ENCODE data around the gene SDK1. TPM values are rescaled to one million over a fixed set of nuclear protein-coding genes. Genes with fewer than 3 reads are reported as not detected.

Gene SDK1
- total RNA-seq, 4 donors from 2014 or later, result 2.0 to 9.3 (median 3.8) TPM

DNA sequence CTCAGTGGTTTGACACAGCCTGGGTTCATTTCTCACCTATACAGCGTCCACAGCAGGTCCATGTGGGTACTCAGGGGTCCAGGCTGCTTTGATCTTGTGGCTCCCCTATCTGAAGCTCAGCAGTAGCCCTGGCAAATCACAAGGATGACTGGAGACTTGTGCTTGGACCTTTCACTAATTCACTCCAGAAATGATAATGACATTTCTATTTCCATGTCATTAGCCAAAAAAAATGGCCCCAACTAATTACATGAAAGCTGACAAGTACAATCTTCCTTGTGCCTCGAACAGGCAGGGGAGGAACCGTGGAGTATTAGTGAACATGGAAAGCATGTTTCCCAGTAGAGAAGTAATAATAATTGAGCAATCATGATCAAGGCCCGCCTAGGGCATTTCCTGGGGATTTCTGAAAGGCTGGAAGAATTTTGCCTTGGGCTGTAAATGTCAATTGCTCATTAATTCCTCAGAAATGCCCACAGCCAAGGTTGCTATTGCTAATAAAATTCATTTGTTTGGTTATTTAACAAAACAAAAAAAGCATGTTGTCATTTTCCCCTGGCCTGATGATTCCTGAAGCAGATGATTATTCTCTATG lies 586.1 kb downstream of the SDK1 start:
- Histone ChIP-seq H3K27ac (peak overlapping the region in 1 of 4 donors; percentile 44), H3K4me1 (peaks cover 0 to 3% (median 0%) of the 10 kb centered on the region in 3 donors), H3K36me3 (no peaks in the 10 kb centered on the region), H3K9me3 (no peaks in the 10 kb centered on the region), H3K4me3 (no peak overlapping the region), H3K27me3 (peaks cover 0 to 6% (median 0%) of the 10 kb centered on the region in 4 donors)
- DNase-seq, result no peak
- intact Hi-C loops (cut with DNase I), result no loop called here
- WGBS, 2 donors, result 18 to 43% methylated on average over 3 to 4 of the region's 4 CpGs
- TF ChIP-seq, protein P1, sequence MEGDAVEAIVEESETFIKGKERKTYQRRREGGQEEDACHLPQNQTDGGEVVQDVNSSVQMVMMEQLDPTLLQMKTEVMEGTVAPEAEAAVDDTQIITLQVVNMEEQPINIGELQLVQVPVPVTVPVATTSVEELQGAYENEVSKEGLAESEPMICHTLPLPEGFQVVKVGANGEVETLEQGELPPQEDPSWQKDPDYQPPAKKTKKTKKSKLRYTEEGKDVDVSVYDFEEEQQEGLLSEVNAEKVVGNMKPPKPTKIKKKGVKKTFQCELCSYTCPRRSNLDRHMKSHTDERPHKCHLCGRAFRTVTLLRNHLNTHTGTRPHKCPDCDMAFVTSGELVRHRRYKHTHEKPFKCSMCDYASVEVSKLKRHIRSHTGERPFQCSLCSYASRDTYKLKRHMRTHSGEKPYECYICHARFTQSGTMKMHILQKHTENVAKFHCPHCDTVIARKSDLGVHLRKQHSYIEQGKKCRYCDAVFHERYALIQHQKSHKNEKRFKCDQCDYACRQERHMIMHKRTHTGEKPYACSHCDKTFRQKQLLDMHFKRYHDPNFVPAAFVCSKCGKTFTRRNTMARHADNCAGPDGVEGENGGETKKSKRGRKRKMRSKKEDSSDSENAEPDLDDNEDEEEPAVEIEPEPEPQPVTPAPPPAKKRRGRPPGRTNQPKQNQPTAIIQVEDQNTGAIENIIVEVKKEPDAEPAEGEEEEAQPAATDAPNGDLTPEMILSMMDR (IDR thresholded peaks at IDR 0.05), result no peak
- no peak for TF ChIP-seq POLR2A (IDR thresholded peaks at IDR 0.05)

DNA sequence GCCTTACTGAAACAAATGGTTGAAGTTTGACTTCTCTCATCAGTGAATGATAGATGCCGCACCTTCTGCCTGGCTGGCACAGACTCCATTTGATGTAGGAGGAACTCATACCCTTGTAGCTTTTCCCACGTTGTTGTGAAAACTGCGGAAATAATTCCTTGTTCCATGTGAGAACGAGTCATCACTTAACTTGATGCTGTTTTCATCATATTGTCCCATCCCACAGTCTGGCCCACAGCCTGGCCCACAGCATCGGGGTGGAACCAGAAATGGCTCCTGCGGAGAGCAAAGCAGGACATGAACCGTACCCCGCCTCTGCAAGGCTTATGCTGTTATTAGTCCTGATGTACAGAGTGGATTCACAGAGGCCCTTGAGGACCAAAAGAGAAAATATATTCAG lies 587.0 kb downstream of the SDK1 start:
- intact Hi-C loops (cut with DNase I), result no loop called here
- Histone ChIP-seq H3K36me3 (no peaks in the 10 kb centered on the region), H3K27ac (peak overlapping the region in 2 of 4 donors; percentile 33 to 37), H3K27me3 (peaks cover 0 to 6% (median 0%) of the 10 kb centered on the region in 4 donors), H3K4me3 (no peak overlapping the region), H3K4me1 (peaks cover 0 to 3% (median 0%) of the 10 kb centered on the region in 3 donors), H3K9me3 (no peaks in the 10 kb centered on the region)
- no peak for TF ChIP-seq POLR2A (IDR thresholded peaks at IDR 0.05)
- WGBS, 2 donors, result 56 to 65% methylated on average over 6 to 8 of the region's 8 CpGs
- DNase-seq, result no peak

DNA sequence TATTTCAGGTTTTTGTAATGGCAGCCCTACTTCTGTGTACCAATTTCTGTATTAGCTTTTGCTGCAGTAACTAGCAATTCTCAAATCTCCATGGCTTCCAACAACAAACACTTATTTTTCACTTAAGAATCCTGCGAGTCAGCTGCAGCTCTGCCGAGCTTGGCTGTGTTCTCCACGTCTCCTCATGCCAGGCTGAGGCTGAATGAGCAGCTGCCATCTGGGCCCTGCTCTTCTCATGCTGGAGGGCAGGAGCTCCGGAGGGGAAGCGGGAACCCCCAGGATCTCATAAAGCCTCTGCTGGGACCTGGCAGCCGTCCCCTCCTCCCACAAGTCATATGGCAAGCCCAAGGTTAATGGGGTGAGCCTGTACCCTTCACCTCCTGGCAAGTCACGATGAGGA lies 591.1 kb downstream of the SDK1 start:
- no peaks in the 10 kb centered on the region for H3K36me3 ChIP-seq
- DNase-seq, result no peak
- peaks cover 0 to 3% (median 0%) of the 10 kb centered on the region in 3 donors for H3K4me1 ChIP-seq
- intact Hi-C loops (cut with DNase I), result loop anchor here (10.0 kb wide), 1 partner anchor 587 kb away; the partner anchor contains the start of gene SDK1
- peaks cover 0 to 6% (median 0%) of the 10 kb centered on the region in 4 donors for H3K27me3 ChIP-seq
- no peak overlapping the region for H3K4me3 ChIP-seq
- H3K27ac ChIP-seq, result no peak overlapping the region
- TF ChIP-seq, protein P1 (IDR thresholded peaks at IDR 0.05), result no peak
- no peak for TF ChIP-seq POLR2A (IDR thresholded peaks at IDR 0.05)
- H3K9me3 ChIP-seq, result no peaks in the 10 kb centered on the region
- WGBS, 2 donors, result 57 to 68% methylated on average over 3 to 4 of the region's 7 CpGs

DNA sequence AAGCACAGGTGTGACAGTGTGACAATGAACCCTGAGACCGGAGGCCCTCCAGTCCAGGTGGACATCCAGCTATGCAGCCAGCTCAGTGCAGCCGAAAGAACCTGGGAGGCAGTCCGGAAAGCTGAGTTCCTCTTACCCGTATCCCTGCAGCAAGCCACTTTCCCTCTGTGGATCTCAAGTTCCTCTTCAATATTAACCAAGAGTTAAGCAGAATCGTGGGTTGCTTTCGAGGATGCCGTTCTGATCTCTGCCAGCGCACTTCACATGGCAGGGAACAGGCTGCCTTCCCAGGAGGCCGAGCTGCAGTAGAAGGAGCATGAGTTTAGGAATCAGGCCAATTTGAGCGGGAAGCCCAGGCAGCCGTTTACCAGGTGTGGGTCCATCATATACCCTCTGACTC lies 591.6 kb downstream of the SDK1 start:
- Histone ChIP-seq H3K27me3 (peaks cover 0 to 6% (median 0%) of the 10 kb centered on the region in 4 donors), H3K4me1 (peaks cover 0 to 3% (median 0%) of the 10 kb centered on the region in 3 donors), H3K4me3 (no peak overlapping the region), H3K36me3 (no peaks in the 10 kb centered on the region), H3K27ac (no peak overlapping the region), H3K9me3 (no peaks in the 10 kb centered on the region)
- DNase-seq, result no peak
- WGBS, 2 donors, result 66 to 71% methylated on average over 6 to 7 of the region's 11 CpGs
- intact Hi-C loops (cut with DNase I), result loop anchor here (10.0 kb wide), 1 partner anchor 588 kb away; the partner anchor contains the start of gene SDK1
- TF ChIP-seq, protein P1 (IDR thresholded peaks at IDR 0.05), result no peak
- TF ChIP-seq POLR2A (IDR thresholded peaks at IDR 0.05), result no peak

DNA sequence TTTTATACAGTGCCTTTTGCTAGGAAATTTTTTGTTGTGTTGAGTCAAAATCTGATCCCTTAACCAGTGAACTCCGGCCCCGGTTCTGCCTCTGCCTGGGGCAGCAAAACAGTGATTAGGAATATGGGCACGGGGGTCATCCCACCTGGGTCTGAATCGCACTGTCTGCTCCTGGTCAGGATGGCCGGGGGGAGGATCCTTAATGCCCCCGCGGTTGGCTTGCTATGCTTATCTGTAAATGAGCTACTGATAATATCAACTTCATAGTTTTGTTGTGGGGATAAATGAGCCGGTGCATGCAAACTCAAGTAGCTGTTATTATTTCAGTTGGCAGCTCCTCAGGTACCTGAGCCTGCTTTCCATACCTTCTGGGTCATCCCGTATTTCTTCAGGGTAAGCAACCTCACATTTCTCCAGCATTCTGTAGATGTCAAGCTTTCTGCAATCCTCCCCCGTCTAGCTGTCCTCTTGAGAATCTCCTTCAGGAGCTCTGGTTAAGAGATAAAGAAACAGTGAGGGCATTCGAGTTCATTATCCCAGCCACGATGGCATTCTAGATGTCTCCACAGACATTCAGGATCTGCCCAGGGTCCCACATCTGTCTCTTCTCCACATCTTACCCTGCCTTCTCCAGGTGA lies 592.2 kb downstream of the SDK1 start:
- TF ChIP-seq POLR2A (IDR thresholded peaks at IDR 0.05), result no peak
- TF ChIP-seq, protein P1 (IDR thresholded peaks at IDR 0.05), result no peak
- 79 to 90% methylated on average over 10 to 12 of the region's 12 CpGs for WGBS, 2 donors
- Histone ChIP-seq H3K36me3 (no peaks in the 10 kb centered on the region), H3K9me3 (no peaks in the 10 kb centered on the region), H3K27me3 (peaks cover 0 to 6% (median 0%) of the 10 kb centered on the region in 4 donors), H3K4me1 (peaks cover 0 to 3% (median 0%) of the 10 kb centered on the region in 3 donors), H3K4me3 (no peak overlapping the region), H3K27ac (no peak overlapping the region)
- intact Hi-C loops (cut with DNase I), result loop anchor here (10.0 kb wide), 1 partner anchor 588 kb away; the partner anchor contains the start of gene SDK1
- DNase-seq, result no peak
